ENCODE measurements around the gene CCDC80. TPM values are rescaled to one million over a fixed set of nuclear protein-coding genes. Genes with fewer than 3 reads are reported as not detected.

The CCDC80 gene
- total RNA-seq, 1 donor from 2014 or later = not detected

- no peak overlapping the region for H3K27ac Mint-ChIP-seq
Observed at GRCh38 chr3:112631257-112631656, 9.7 kb downstream of the CCDC80 start.

GRCh38 chr3:112629425-112629824 is 11.5 kb downstream of the CCDC80 start:
- H3K9me3 Mint-ChIP-seq = no peaks in the 10 kb centered on the region
- no peak for ATAC-seq (ENCODE audit: low read depth)
- H3K27me3 Mint-ChIP-seq = no peaks in the 10 kb centered on the region
- no peak overlapping the region for H3K4me3 Mint-ChIP-seq
- no peaks in the 10 kb centered on the region for H3K4me1 Mint-ChIP-seq
- no peaks in the 10 kb centered on the region for H3K36me3 Mint-ChIP-seq (ENCODE audit: low read depth)
- no peak for DNase-seq
- ChIA-PET POLR2A (no interaction called here), CTCF (no interaction called here)
- intact Hi-C loops (cut with micrococcal nuclease) = no loop called here
- TF ChIP-seq CTCF (IDR thresholded peaks at IDR 0.05) = no peak
- no peak overlapping the region for H3K27ac Mint-ChIP-seq

More at GRCh38 chr3:112631257-112631656, 9.7 kb downstream of the CCDC80 start:
- H3K4me1 Mint-ChIP-seq = peaks cover 4% of the 10 kb centered on the region
- no peaks in the 10 kb centered on the region for H3K27me3 Mint-ChIP-seq
- intact Hi-C loops (cut with micrococcal nuclease) = no loop called here
- CTCF ChIA-PET = no interaction called here
- DNase-seq = no peak
- POLR2A ChIA-PET = no interaction called here
- H3K36me3 Mint-ChIP-seq (ENCODE audit: low read depth) = no peaks in the 10 kb centered on the region
- no peak overlapping the region for H3K4me3 Mint-ChIP-seq
- H3K9me3 Mint-ChIP-seq = no peaks in the 10 kb centered on the region
- ATAC-seq (ENCODE audit: low read depth) = no peak
- no peak for TF ChIP-seq CTCF (IDR thresholded peaks at IDR 0.05)

- intact Hi-C loops (cut with micrococcal nuclease) = no loop called here
- Mint-ChIP-seq H3K36me3 (ENCODE audit: low read depth) (no peaks in the 10 kb centered on the region), H3K27ac (no peak overlapping the region), H3K4me1 (no peaks in the 10 kb centered on the region), H3K9me3 (no peaks in the 10 kb centered on the region), H3K4me3 (no peak overlapping the region), H3K27me3 (no peaks in the 10 kb centered on the region)
- no peak for ATAC-seq (ENCODE audit: low read depth)
- no peak for DNase-seq
- ChIA-PET POLR2A (no interaction called here), CTCF (no interaction called here)
- no peak for TF ChIP-seq CTCF (IDR thresholded peaks at IDR 0.05)
Observed at GRCh38 chr3:112627919-112628466, 12.9 kb downstream of the CCDC80 start.

- H3K4me1 Mint-ChIP-seq = no peaks in the 10 kb centered on the region
- intact Hi-C loops (cut with micrococcal nuclease) = no loop called here
- POLR2A ChIA-PET = no interaction called here
- no peaks in the 10 kb centered on the region for H3K9me3 Mint-ChIP-seq
- no peak overlapping the region for H3K27ac Mint-ChIP-seq
- ATAC-seq (ENCODE audit: low read depth) (no peak), DNase-seq (no peak)
- H3K4me3 Mint-ChIP-seq = no peak overlapping the region
- CTCF ChIA-PET = no interaction called here
- no peak for TF ChIP-seq CTCF (IDR thresholded peaks at IDR 0.05)
- H3K27me3 Mint-ChIP-seq = no peaks in the 10 kb centered on the region
- no peaks in the 10 kb centered on the region for H3K36me3 Mint-ChIP-seq (ENCODE audit: low read depth)
Observed at GRCh38 chr3:112627419-112627818, 13.5 kb downstream of the CCDC80 start.

- Mint-ChIP-seq H3K36me3 (ENCODE audit: low read depth) (no peaks in the 10 kb centered on the region), H3K27ac (no peak overlapping the region), H3K4me1 (no peaks in the 10 kb centered on the region), H3K4me3 (no peak overlapping the region), H3K9me3 (no peaks in the 10 kb centered on the region), H3K27me3 (no peaks in the 10 kb centered on the region)
- intact Hi-C loops (cut with micrococcal nuclease) = no loop called here
- no peak for ATAC-seq (ENCODE audit: low read depth)
- ChIA-PET POLR2A (no interaction called here), CTCF (no interaction called here)
- no peak for TF ChIP-seq CTCF (IDR thresholded peaks at IDR 0.05)
- DNase-seq = no peak
Observed at GRCh38 chr3:112623717-112624116, 17.2 kb downstream of the CCDC80 start.
